ENCODE measurements around the gene PLEK2.
"Not testable (repeated sequence)": the region's sequence is repeated elsewhere in the genome, so short reads cannot be mapped to it uniquely, and the experiment has no call there.

The PLEK2 gene

DNA sequence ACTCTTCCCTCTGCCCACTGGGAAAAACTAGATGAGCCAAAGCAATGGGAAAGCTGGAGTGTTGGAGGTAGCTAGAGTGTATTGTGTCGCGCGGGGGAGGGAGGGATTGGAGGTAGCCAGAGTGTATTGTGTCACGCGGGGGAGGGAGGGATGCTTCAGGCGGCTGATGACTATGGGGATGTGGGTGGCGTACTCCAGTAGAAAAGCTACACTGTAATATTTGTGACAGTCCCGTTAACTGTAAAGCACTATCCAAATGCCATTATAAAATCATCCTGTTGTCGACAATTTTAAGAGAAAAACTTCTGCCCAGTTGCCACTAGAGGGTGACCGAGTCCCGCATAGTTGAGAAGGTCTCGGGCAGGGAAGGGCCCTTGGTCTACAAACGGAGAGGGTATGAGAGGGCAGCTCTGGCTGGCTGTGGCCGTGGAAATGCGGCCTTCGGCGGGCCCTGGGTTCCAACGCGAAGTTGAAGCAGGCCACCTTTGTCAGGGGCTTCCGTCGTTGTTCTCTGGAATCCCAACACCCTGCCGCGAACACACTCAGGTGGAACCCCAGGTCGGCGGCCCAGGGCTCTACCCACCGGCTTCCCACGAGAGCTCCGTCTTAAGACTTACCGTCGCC, 15.1 kb upstream of the PLEK2 start:
- DNase-seq, result peak; percentile 72

DNA sequence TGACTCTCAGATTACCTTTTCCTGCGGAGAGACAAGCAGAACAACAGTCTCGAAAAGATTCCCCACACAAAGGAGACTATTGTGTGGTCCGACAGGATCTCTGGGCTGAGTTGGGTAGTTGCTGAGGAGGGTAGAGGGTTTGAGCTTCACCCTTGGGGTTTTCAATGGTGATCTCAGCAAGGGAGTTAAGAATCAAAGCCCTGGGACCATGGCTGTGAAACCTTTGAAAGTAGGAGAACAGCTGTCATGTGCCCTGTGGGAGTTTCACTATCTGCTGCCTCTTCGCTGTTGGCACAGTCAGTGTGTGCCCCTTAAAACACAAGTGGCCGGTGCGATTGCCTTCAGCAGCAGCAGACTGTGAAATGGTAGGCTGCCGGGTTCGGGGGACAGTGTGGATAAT, 14.2 kb upstream of the PLEK2 start:
- DNase-seq, result no peak

DNA sequence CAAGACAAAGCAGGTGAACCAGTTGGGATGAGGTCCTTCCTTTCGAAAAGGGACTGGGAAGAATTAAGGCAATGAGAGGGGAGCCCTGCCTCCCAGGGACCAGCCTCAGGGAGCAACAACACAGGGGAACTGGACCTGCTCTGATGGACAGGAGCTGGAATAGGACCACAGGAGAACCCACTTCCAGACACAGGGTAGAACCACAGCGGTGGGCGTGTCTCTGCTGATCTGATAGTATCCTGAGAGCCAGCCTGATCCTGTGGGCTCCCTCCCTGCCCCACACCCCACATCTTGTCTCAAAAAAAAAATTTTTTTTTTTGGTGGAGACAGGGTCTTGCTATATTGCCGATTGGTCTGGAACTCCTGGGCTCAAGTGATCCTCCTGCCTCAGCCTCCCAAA, 13.6 kb upstream of the PLEK2 start:
- DNase-seq, result no peak

DNA sequence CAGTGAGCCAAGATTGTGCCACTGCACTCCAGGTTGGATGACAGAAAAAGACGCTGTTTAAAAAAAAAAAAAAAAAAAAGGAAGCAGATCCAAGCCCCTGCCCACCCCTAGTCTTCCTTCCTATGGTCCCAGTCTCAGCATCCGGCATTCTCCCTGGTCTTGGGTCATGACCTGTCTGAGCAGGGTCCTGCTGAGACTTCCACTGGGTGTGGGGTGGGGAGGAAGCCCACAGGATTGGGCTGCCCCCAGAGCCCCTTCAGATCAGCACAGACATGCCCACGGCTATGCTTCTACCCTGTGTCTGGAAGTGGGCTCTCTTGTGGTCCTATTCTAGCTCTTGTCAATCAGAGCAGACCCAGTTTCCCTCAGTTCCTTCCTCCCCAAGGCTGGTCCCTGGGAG, 12.6 kb upstream of the PLEK2 start:
- no peak for DNase-seq

DNA sequence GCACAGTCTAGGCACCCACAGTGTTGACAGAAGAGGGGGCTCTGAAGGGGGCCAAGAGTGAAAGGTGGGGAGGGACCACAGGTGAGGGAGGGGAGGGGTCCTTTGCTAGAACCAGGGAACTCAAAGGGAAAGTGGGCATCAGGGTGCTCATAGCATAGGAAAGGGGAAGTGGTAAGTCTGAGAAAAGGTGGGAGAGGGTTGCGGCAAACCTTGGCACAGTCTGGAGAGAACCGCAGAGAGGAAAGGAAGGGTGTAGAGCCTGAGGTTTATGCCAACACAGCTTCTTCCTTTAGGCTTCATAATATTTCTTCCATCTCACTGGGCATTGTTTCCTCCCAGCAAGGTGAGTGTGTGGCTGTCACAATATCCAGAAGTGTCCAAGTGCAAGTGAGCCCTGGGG, 11.5 kb upstream of the PLEK2 start:
- no peak for DNase-seq

DNA sequence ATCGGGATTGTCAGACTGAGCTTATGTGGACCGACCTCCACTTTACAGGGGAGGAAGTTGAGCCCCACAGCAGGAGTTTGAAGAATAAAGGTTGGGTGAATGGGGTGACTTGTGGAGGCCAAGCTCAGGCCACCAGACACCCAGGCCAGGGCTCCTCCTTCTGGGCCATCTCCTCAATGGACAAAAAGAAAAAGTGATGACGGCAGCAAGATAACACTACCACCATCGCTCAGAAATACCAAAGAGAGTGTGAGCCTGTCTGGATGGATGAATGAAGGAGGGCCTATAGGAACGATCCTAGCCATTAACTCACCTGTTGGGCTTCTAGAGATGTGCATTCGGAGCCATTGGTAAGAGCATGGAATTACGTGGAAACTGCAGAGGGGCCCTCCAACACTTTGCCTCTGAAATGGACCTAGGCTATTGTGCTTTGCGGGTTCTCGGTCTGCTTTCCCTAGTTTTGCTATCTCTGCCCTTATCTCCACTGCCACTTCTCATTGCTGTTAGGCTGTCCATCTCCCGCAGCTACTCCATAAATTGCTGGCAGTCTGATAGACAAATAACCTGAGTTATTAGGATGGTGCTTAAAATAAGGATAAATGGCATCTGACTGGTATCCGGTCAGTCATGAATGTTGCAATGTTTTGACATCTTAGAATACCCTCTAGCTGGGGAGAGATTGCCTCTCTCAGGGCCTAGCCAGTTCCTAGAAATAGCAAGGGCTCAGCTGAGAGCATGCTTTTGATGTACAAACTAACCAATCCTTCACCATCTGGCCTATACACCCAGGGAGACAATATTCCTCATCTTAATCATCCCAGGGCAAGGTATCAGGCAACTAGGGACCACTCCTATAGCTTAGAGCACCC, 9.6 kb upstream of the PLEK2 start:
- DNase-seq, result no peak

DNA sequence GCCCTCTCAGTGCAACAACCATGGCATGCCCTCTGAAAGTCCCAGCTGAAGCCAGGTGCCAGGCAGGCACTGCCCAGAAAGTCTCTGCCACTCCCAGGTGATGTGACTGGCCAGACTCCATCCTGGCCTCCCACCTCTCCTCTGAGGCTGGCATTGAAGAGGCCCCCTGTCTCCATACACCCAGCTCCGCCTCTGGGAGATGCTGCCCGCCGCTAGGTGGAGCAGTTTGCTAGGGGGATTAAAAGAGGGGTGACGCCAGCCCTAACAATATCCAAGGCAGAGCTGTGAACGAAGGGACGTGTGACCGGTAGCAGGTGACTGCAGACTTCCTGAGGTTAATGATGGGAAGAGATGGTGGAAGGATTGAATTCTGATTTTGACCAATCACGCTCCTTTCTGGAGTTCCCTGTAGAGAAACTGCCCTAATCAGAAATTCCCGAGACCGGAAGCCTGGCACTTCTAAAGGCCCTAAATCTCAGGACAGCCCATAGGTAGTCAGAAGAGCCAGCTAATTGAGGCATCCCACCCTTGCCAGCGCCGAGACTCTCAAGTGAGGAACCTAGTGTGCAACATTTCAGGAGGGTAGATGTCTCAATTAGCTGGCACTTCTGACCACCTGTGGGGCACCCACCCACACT, 8.3 kb upstream of the PLEK2 start:
- DNase-seq, result no peak

DNA sequence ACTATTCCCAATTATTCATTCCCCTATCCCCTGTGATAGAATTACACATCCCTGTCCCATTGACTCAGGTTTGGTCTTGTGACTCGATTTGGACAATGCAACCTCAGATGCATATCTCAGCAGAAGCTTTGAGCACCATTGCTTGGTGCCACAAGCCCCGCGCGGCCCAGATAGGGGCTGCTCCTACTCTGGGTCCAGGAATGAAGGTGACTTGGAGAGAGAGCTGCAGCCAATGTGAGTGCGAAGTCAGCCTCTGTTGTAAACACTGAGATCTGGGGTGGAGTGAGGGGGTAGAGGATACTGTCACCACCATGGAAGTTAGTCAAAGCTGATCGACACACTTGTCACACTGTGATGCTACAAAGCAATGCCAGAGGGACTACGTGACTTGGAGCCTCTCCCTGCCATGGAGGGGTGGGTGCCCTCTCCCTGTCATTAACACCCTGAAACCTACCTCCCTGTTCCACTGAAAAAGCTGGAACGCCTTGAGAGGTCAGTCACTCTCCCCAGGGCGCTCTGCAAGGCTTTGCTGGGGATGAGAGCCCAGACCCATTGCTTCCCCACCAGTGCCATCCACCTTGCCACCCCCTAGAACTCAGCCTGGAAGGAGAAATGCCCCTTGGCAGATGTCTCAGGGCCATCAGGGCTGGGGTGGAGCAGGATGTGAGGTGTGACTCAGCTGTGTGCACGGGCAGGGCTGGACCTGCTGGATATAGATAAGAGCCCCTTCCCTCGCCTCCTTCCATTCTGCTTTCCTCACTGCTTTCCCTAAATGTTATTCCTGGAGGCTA, 6.6 kb upstream of the PLEK2 start:
- no peak for DNase-seq

DNA sequence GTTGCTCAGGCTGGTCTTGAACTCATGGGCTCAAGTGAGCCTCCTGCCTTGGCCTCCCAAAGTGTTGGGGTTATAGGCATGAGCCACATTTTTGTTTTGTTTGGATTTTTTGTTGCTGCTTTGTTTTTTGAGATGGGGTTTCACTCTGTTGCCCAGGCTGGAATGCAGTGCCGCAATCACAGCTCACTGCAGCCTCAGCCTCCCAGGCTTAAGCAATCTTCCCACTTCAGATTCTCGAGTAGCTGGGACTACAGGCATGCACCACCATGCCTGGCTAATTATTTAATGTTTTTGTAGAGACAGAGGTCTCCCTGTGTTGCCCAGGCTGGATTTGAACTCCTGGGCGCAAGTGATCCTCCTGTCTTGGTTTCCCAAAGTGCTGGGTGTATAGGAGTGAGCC, 5.7 kb upstream of the PLEK2 start:
- DNase-seq, result no peak

DNA sequence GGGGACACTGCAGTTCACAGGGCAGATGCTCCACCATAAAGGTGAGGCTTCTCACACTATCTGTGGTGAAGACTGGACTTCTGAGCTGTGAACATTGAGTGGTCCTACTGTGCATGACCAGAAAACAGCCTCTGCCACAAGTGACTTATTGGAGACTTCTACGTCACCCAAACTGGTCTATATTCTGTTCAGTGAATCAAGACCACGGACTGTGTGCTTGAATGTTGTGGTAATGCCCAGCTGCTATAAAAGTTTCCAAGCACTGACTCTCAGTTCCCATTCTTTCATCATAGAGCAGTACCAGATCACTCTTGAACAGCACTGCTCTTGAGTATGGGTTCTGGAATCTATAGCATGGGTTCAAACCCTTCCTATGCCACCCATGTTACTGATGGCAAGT, 4.8 kb upstream of the PLEK2 start:
- no peak for DNase-seq

DNA sequence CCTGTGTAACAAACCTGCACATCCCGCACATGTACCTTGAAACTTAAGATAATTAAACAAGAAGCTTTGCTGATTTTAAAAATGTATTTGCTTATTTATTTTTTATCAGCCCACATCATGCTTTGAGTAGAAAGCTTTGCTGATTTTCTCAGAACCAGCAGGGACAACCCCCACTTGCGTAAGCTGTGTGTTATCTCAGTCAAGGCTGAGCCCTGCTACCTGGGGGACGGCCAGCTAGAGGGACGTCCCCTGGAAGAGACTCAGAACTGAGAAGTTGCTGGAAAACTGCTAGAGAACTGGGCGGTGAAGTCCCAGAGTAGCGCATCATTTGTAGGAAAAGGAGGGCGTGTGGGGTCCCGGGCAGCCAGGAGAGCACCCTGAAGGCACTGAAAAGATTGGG, 4.1 kb upstream of the PLEK2 start:
- no peak for DNase-seq

DNA sequence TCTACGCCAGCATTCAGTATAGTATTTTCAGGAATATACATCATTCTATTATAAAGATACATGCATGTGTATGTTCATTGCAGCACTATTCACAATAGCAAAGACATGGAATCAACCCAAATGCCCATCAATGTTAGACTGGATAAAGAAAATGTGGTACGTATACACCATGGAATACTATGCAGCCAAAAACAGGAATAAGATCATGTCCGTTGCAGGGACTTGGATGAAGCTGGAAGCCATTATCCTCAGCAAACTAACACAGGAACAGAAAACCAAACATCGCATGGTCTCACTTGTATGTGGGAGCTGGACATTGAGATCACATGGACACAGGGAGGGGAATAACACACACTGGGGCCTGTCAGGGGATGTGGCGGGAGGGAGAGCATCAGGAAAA, 3.6 kb upstream of the PLEK2 start:
- DNase-seq, result not testable (repeated sequence)

DNA sequence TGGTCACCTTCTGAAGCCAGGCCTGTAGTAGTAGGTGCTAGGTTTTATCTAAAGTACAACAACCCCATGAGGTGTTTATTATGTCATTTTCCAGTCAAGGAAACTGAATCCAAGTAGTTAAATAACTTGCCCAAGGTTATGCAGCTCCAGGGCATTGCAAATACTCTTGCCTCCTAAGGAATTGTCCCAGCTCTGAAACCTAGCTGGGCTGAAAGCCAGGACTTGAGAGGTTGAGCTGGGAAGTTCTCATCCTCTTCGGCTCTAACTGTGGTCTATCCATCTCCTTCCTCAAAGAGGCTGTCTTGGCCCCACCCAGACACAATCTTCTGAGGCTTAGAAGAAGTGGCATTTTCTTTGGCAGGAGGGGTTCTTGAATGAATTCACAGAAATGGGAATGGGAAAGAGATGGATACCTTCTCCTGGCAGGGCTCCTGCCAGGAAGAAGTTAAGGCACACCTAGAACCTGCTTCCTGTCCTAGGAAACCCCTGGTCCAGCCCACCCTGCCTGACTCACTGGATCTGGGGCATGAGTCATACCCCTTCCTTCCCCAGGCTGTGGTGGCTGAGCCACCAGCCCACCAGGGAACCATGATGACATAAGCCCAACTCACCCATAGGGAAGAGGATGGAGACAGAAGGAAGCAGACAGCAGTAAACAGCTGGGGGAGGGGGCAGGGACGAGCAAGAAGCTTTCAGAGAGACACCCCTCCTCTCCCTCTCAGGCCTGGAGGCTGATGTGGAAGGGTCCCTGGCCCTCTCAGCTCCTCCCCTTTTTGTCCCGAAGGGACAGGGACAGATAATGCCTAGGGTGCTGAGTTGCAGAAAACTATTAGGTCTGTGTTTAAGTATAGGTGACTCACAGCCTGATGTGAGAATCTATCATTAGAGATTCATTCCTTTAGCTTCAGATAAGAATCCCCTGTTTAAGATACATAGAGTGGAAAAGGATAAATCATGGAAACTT, 2.1 kb upstream of the PLEK2 start:
- peak; percentile 34 for DNase-seq

DNA sequence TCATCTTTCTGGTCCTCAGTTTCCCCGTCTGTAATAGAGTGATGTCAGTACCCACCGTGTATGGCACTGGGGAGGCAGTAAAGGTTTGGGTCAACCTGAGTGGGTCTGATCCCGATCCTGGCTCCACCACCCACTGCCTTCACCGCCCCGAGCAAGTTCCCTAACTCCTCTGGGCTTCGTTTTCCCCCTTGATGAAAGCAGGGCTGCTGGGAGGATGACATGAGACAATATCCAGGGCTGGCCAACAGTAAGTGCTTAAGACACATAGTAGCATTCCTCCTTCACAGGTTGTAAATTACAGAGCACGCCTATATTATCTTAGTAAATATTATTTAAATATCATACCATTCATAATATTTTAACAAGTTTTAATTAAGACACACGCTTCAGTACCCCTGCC, 595 bp downstream of the PLEK2 start:
- DNase-seq, result no peak

DNA sequence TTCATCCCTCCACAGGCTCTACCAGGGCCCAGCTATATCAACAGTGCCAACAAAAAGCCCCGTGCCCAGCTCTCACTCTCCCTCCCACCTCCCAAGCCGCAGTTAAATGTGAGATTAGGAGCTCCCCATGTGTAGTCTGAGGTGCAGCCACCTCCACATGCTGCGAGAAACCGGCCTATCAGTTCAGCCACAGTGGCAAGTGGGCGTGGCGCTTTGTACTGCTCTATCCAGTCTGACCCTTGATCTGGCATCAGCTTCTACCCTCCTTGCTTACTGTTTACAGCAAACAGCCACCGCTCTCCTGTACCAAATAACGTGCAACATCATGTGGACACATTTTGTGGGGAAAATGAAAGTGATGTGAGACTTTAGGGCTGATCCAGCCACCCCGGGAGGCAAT, 1.7 kb downstream of the PLEK2 start:
- DNase-seq, result no peak

DNA sequence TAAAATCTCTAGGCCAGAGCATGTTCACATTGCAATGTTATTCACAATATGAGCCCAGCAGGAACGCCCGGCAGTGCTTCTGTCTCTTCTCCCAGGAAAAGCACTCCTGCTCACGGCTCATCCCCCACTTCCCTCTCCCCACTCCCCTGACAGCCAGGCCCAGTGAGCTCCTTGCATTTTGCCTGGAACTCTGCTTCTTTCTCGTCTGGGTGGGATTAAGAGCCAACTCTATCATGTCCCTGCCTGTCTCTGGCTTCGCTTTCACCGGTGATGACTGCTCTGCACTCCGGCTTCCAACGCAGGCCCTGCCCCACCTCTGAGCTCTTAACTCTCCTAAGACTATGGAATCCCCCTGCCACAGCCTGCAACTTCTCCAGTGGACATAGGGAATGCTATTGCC, 2.5 kb downstream of the PLEK2 start:
- no peak for DNase-seq

DNA sequence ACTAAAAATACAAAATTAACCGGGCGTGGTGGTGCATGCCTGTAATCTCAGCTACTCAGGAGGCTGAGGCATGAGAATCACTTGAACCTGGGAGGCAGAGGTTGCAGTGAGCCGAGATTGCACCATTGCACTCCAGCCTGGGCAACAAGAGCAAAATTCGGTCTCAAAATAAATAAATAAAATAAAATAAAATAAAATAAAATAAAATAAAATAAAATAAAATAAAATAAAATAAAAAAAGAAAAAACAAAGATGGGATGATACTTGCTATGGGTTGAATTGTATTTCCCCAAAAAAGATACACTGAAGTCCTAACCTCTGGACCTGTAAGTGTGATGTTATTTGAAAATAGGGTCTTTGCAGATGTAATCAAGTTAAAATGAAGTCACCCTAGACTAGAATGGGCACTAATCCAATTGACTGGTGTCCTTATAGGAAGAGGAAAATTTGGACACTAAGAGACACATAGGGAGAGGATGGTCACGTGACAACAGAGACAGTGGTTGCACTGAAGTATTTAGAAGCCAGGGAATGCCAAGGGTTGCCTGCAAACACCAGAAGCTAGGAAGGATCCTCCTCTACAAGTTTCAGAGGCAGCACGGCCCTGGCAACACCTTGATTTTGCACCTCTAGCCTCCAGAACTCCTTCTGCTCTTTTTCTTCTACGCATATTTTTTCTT, 3.7 kb downstream of the PLEK2 start:
- DNase-seq, result not testable (repeated sequence)

DNA sequence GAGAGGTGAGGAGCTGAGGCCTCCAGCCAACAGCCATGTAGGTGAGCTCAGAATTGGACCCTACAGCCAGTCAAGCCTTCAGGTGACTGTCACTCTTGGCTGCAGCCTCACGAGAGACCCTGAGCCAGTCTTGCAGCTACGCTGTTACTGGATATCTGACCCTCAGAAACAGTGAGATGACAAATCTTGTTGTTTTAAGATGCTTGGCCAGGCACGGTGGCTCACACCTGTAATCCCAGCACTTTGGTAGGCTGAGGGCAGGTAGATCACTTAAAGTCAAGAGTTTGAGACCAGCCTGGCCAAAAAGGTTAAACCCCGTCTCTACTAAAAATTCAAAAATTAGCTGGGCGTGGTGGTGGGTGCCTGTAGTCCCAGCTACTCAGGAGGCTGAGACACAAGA, 6.2 kb downstream of the PLEK2 start:
- DNase-seq, result no peak

DNA sequence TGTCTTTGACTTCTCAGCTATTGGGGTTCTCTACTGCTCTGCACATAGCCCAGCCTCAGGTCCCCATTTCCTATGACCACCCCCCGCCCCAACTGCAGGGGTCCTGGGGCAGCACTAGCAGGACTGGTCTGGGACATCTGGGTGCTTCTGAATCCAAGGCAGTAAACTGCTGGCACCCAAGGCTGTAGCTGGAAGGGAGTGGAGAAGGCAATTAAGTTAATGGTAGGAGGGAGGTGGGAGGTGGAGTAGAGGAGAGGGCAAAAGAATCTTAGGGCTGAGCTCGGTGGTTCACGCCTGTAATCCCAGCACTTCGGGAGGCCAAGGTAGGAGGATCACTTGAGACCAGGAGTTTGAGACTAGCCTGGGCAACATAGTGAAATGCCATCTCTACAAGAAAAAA, 11.5 kb downstream of the PLEK2 start:
- DNase-seq, result no peak

DNA sequence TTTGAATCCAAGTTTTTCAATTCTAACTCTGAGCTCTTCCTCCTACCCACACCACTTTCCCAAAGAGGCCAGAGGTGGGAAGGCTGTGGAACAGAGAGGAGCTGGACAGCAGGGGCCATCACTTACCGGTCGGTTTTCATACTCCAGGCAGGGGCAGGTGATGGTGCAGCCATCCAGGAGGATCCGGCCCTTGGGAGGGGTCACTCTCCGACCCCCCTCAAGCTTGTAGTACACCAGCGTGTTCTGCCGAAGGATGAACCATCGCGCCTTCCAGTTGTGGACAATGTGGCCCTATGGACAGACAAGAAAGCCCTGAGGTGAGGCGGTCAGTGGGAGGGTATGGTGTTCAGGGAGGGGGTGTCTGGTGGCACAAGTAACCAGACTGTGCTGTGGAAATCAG, 14.4 kb downstream of the PLEK2 start:
- no peak for DNase-seq

DNA sequence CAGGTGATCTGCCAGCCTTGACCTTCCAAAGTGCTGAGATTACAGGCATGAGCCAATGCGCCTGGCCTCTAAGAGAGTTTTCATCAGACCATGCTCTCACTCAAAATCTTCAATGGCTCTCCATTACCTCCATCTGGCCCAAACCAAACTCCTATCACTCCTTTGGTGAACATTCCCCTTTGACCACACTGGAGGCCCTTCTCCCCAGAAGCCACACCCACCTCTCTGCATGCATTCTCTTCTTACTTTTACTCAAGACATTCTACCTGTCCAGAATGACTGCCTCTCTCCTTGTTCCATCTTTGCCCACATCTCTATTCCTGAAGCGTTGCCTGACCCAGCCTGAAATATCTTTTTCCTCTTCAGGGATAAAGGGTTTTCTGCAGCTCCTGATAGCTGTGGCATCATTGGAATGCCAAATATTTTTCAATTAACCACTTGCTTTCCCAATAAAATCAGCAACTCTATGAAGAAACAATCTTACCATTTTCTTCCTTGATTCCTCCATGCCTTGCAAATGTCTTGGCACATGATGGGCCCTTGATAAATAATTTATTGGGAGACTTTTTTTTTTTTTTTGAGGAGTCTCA, 15.5 kb downstream of the PLEK2 start:
- DNase-seq, result no peak

Data from CD4-positive, alpha-beta T cell treated with Interleukin-4 for 4 hours (primary cell).